ENCODE measurements around the gene KRT15. TPM values are rescaled to one million over a fixed set of nuclear protein-coding genes. Genes with fewer than 3 reads are reported as not detected.

The KRT15 gene
- total RNA-seq, 6 donors from 2014 or later: 10.5 to 57.9 (median 19.2) TPM

DNA sequence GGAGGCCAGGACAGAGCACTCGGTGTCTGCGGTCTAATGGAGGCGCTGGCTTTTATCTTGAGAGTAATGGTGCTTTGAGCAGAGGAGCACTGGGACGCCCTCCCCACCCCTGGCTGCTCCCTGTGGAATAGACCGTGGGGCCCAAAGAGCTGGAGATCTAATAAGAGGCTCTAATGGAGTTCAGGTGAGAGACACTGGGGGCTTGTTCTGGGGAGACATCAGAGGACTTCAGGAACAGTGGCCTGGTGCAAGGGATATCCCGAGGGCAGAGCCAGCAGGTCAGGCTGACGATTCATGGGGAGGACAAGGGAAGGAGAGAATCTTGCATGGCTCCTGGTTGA, 18.9 kb upstream of the KRT15 start:
- H3K4me3 ChIP-seq: no peak overlapping the region
- peaks cover 0 to 7% (median 2%) of the 10 kb centered on the region in 4 donors for H3K4me1 ChIP-seq
- H3K9me3 ChIP-seq: no peaks in the 10 kb centered on the region
- ATAC-seq (ENCODE audit: low FRiP score in 2 of 2) (no peak), DNase-seq (no peak)
- H3K27me3 ChIP-seq: no peaks in the 10 kb centered on the region
- TF ChIP-seq POLR2A (IDR thresholded peaks at IDR 0.05): no peak
- no peak for TF ChIP-seq EP300 (IDR thresholded peaks at IDR 0.05)
- TF ChIP-seq POLR2AphosphoS5 (IDR thresholded peaks at IDR 0.05): no peak
- TF ChIP-seq, protein P1, sequence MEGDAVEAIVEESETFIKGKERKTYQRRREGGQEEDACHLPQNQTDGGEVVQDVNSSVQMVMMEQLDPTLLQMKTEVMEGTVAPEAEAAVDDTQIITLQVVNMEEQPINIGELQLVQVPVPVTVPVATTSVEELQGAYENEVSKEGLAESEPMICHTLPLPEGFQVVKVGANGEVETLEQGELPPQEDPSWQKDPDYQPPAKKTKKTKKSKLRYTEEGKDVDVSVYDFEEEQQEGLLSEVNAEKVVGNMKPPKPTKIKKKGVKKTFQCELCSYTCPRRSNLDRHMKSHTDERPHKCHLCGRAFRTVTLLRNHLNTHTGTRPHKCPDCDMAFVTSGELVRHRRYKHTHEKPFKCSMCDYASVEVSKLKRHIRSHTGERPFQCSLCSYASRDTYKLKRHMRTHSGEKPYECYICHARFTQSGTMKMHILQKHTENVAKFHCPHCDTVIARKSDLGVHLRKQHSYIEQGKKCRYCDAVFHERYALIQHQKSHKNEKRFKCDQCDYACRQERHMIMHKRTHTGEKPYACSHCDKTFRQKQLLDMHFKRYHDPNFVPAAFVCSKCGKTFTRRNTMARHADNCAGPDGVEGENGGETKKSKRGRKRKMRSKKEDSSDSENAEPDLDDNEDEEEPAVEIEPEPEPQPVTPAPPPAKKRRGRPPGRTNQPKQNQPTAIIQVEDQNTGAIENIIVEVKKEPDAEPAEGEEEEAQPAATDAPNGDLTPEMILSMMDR (IDR thresholded peaks at IDR 0.05): no peak
- no peaks in the 10 kb centered on the region for H3K36me3 ChIP-seq
- 84 to 89% methylated on average over 6 to 7 of the region's 7 CpGs for WGBS, 2 donors
- peak overlapping the region in 1 of 4 donors; percentile 17 for H3K27ac ChIP-seq

DNA sequence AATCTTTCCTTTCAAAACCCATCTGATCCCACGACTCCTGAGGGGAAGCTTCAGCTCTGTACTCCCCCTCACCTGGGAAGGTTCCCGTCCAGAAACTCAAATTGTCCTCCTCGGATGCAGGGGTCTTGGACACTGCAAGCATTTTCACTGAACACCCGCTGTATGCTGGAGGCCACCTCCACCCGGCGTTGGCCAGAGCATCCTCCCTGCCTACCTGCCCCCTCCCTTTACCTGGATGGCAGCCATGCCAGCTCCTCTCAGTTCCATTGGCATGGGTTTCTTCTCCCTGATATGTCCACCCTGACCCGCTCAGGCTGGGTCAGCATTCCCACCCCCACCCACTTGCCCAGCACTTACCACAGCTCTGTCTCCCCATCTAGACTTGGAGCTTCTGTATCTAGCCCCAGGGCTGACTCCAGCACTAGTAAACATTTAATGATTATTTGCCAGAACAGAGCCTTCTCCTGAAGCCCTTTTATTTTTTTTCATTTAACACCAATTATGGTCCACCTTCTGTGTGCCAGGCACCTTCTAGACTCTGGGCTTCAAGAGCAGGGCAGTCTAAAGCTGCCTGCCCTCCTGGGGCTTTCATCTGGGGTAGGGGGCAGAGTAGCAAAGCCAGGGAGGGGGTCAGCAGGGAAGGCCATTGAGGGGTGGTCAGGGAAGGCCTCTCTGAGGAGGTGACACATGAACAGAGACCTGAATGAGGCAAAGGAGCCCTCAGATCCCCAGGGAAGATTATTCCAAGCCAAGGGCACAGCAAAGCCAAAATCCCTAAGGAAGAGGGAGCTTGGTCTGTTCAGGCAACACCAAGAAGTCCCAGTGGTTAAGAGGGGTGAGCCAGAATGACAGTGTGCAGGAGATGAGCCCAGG, 18.3 kb upstream of the KRT15 start:
- Histone ChIP-seq H3K27me3 (no peaks in the 10 kb centered on the region), H3K36me3 (no peaks in the 10 kb centered on the region), H3K4me3 (no peak overlapping the region), H3K4me1 (peaks cover 0 to 7% (median 2%) of the 10 kb centered on the region in 4 donors), H3K27ac (no peak overlapping the region), H3K9me3 (no peaks in the 10 kb centered on the region)
- DNase-seq: no peak
- no peak for ATAC-seq (ENCODE audit: low FRiP score in 2 of 2)
- WGBS, 2 donors: 78 to 89% methylated on average over 7 of the region's 7 CpGs
- no peak for TF ChIP-seq POLR2A (IDR thresholded peaks at IDR 0.05)
- TF ChIP-seq, protein P1 (IDR thresholded peaks at IDR 0.05): no peak

DNA sequence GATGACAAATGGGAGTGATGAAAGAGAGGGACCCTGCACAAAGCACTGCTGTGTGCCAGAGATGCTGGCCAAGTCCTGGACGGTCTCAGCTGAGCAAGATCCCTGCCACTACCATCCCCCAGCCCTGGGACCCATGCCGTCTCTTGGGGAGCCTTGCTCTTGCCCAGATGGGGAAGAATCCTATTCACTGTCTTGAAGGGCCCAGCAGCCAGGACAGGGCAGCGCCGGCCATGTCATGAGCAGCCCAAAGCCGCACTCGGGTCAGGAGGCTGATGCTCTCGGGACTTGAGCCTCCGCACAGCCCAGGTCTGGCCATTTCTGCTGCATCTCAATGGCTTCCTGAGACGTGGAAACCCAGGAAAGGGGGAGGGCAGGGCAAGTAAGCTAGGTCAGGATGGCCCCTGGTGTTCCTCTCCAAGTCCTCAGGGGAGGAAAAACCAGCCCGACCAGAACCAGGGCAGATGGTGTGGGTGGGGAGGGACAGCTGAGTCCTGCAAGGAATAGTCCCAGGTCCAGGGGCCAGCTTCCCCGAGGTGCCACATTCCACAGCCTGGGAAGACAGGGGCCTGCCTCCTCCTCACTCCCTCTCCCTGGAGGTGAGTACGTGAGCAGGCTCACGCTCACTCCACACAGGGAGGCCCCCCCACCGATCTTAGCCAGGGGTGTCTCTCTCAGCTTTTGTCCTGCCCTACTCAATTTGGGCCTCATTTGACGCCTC, 17.2 kb upstream of the KRT15 start:
- no peak overlapping the region for H3K27ac ChIP-seq
- TF ChIP-seq, protein P1 (IDR thresholded peaks at IDR 0.05): no peak
- no peak for TF ChIP-seq EP300 (IDR thresholded peaks at IDR 0.05)
- H3K4me1 ChIP-seq: peaks cover 0 to 7% (median 2%) of the 10 kb centered on the region in 4 donors
- DNase-seq: peak in 1 of 2 donors; percentile 65
- no peaks in the 10 kb centered on the region for H3K9me3 ChIP-seq
- ATAC-seq (ENCODE audit: low FRiP score in 2 of 2): peak in 1 of 2 donors; percentile 17
- H3K27me3 ChIP-seq: no peaks in the 10 kb centered on the region
- H3K4me3 ChIP-seq: no peak overlapping the region
- no peaks in the 10 kb centered on the region for H3K36me3 ChIP-seq
- WGBS, 2 donors: 38 to 60% methylated on average over 7 to 15 of the region's 15 CpGs

- DNase-seq: no peak
- Histone ChIP-seq H3K4me1 (peaks cover 0 to 10% (median 4%) of the 10 kb centered on the region in 4 donors), H3K27me3 (no peaks in the 10 kb centered on the region), H3K9me3 (no peaks in the 10 kb centered on the region), H3K36me3 (no peaks in the 10 kb centered on the region), H3K27ac (no peak overlapping the region), H3K4me3 (no peak overlapping the region)
- 62 to 72% methylated on average over 6 to 7 of the region's 7 CpGs for WGBS, 2 donors
- TF ChIP-seq POLR2AphosphoS5 (IDR thresholded peaks at IDR 0.05) (no peak), POLR2A (IDR thresholded peaks at IDR 0.05) (no peak), EP300 (IDR thresholded peaks at IDR 0.05) (no peak)
- TF ChIP-seq, protein P1 (IDR thresholded peaks at IDR 0.05): no peak
- no peak for ATAC-seq (ENCODE audit: low FRiP score in 2 of 2)
These were observed 16.3 kb upstream of the KRT15 start for GRCh38 chr17:41534899-41535546.

All from upper lobe of left lung (tissue), 6 donors.